ENCODE measurements around the gene B4GALNT4. TPM values are rescaled to one million over a fixed set of nuclear protein-coding genes. Genes with fewer than 3 reads are reported as not detected.
A peak's percentile ranks its signal among the peaks of the same experiment; 100 is the strongest.
"Not testable (repeated sequence)": the region's sequence is repeated elsewhere in the genome, so short reads cannot be mapped to it uniquely, and the experiment has no call there.

Gene B4GALNT4
- total RNA-seq, 1 donor from 2014 or later = 0.38 TPM

- peak overlapping the region; percentile 18 for H3K27ac ChIP-seq
- no peaks in the 10 kb centered on the region for H3K9me3 ChIP-seq
- H3K36me3 ChIP-seq = no peaks in the 10 kb centered on the region
- H3K27me3 ChIP-seq (ENCODE audit: low read depth) = no peaks in the 10 kb centered on the region
- intact Hi-C loops (cut with DNase I) = no loop called here
- no peak for TF ChIP-seq CTCF (IDR thresholded peaks at IDR 0.05)
- ATAC-seq = no peak
- H3K4me1 ChIP-seq = no peaks in the 10 kb centered on the region
- no peak for DNase-seq
- H3K4me3 ChIP-seq = no peak overlapping the region
These were observed 27.0 kb upstream of the B4GALNT4 start for GRCh38 chr11:342328-342727.

- H3K27me3 ChIP-seq (ENCODE audit: low read depth) = no peaks in the 10 kb centered on the region
- no peaks in the 10 kb centered on the region for H3K36me3 ChIP-seq
- DNase-seq (no peak), ATAC-seq (no peak)
- H3K4me3 ChIP-seq = no peak overlapping the region
- H3K9me3 ChIP-seq = no peaks in the 10 kb centered on the region
- H3K27ac ChIP-seq = no peak overlapping the region
- TF ChIP-seq CTCF (IDR thresholded peaks at IDR 0.05) = no peak
- intact Hi-C loops (cut with DNase I) = no loop called here
- no peaks in the 10 kb centered on the region for H3K4me1 ChIP-seq
These were observed 24.3 kb upstream of the B4GALNT4 start for GRCh38 chr11:344836-345578.

- Histone ChIP-seq H3K27me3 (ENCODE audit: low read depth) (no peaks in the 10 kb centered on the region), H3K36me3 (no peaks in the 10 kb centered on the region), H3K27ac (no peak overlapping the region), H3K4me3 (no peak overlapping the region), H3K9me3 (no peaks in the 10 kb centered on the region), H3K4me1 (no peaks in the 10 kb centered on the region)
- no peak for TF ChIP-seq CTCF (IDR thresholded peaks at IDR 0.05)
- intact Hi-C loops (cut with DNase I) = no loop called here
- no peak for ATAC-seq
- DNase-seq = no peak
These were observed 22.8 kb upstream of the B4GALNT4 start for GRCh38 chr11:346529-346928.

GRCh38 chr11:349270-349954, 19.9 kb upstream of the B4GALNT4 start:
- H3K36me3 ChIP-seq; H3K9me3 ChIP-seq; DNase-seq; H3K27me3 ChIP-seq (ENCODE audit: low read depth); H3K27ac ChIP-seq; intact Hi-C loops (cut with DNase I); H3K4me3 ChIP-seq; ATAC-seq: not testable (repeated sequence)
- peaks cover 18% of the 10 kb centered on the region for H3K4me1 ChIP-seq

- peaks cover 26% of the 10 kb centered on the region for H3K4me1 ChIP-seq
- not testable (repeated sequence) for H3K27me3 ChIP-seq (ENCODE audit: low read depth); ATAC-seq; DNase-seq; H3K4me3 ChIP-seq; H3K36me3 ChIP-seq; H3K27ac ChIP-seq; H3K9me3 ChIP-seq
- intact Hi-C loops (cut with DNase I) = loop anchor here (10.0 kb wide), 1 partner anchor 45 kb away; the partner anchor contains the start of gene IFITM2
These were observed 19.1 kb upstream of the B4GALNT4 start for GRCh38 chr11:350033-350722.

GRCh38 chr11:350723-351255, 18.5 kb upstream of the B4GALNT4 start:
- Histone ChIP-seq H3K9me3 (no peaks in the 10 kb centered on the region), H3K4me1 (peaks cover 32% of the 10 kb centered on the region), H3K36me3 (no peaks in the 10 kb centered on the region), H3K4me3 (no peak overlapping the region), H3K27ac (no peak overlapping the region), H3K27me3 (ENCODE audit: low read depth) (no peaks in the 10 kb centered on the region)
- TF ChIP-seq CTCF (IDR thresholded peaks at IDR 0.05) = no peak
- DNase-seq (no peak), ATAC-seq (no peak)
- intact Hi-C loops (cut with DNase I) = loop anchor here (10.0 kb wide), 1 partner anchor 46 kb away; the partner anchor contains the start of gene IFITM2

Measured in lower lobe of right lung (tissue), 2 donors.